ENCODE data around the gene FAM204A.

FAM204A gene

DNA sequence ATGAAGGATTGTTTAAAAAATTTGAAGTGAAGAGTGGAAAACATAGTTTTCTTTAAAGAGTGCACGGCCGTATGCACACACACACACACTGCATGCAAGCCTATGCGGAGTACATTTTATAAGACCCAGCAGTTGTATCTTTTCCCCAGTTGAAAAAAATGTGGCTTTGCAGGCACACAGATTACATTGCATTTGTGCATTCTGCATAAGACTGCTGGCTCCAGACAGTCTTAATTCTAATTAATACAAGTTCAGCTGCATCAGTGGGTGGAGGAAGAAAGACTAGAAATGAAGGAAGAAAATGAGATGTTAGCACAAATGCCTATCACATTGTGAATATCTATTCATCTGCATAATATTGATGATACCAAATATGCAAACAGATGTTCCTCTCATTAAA is 79.6 kb downstream of the FAM204A start:
- no peak for TF ChIP-seq POLR2AphosphoS5 (IDR thresholded peaks at IDR 0.05; ENCODE audit: low read depth, low read length)
- TF ChIP-seq SIN3A (IDR thresholded peaks at IDR 0.05; ENCODE audit: borderline replicate concordance, insufficient read depth, low read length): no peak
- TF ChIP-seq, protein P1, sequence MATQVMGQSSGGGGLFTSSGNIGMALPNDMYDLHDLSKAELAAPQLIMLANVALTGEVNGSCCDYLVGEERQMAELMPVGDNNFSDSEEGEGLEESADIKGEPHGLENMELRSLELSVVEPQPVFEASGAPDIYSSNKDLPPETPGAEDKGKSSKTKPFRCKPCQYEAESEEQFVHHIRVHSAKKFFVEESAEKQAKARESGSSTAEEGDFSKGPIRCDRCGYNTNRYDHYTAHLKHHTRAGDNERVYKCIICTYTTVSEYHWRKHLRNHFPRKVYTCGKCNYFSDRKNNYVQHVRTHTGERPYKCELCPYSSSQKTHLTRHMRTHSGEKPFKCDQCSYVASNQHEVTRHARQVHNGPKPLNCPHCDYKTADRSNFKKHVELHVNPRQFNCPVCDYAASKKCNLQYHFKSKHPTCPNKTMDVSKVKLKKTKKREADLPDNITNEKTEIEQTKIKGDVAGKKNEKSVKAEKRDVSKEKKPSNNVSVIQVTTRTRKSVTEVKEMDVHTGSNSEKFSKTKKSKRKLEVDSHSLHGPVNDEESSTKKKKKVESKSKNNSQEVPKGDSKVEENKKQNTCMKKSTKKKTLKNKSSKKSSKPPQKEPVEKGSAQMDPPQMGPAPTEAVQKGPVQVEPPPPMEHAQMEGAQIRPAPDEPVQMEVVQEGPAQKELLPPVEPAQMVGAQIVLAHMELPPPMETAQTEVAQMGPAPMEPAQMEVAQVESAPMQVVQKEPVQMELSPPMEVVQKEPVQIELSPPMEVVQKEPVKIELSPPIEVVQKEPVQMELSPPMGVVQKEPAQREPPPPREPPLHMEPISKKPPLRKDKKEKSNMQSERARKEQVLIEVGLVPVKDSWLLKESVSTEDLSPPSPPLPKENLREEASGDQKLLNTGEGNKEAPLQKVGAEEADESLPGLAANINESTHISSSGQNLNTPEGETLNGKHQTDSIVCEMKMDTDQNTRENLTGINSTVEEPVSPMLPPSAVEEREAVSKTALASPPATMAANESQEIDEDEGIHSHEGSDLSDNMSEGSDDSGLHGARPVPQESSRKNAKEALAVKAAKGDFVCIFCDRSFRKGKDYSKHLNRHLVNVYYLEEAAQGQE (IDR thresholded peaks at IDR 0.05; ENCODE audit: insufficient read depth in 1 of 2, low read depth in 2 of 2, low read length in 2 of 2): no peak

DNA sequence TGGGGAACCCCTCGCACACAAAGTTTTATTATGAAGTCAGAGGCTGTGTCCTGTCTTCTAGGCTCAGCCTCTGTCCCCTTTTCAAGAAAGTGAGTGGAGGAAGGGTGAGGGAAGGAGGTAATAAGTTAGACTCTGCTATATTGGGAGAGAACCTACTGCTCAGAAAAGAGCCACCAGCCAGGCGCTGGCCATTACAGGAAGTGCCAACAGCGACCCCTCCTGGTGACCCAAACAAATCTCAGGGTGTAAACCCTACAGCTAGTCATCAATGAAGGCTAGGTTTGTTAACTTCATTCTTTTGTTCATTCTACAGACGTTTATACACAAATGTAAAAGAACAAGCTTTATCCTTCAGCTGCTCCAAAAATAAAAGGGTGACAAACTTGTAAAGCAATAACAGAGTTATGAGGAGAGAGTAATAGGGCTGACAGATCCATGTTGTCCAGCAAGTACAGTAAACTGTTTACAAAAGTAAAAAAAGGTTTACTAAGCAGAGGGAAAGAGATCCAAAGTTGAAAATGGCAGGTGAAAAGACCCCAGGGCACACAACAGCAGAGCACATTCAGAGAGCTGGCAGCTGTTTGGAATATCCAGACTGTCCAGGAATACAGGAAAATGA is 82.7 kb downstream of the FAM204A start:
- no peak for TF ChIP-seq TAF1 (IDR thresholded peaks at IDR 0.05; ENCODE audit: borderline replicate concordance, insufficient read depth, low read length)
- TF ChIP-seq, protein P1 (IDR thresholded peaks at IDR 0.05; ENCODE audit: insufficient read depth in 1 of 2, low read depth in 2 of 2, low read length in 2 of 2): no peak
- no peak for TF ChIP-seq FOXP2 (optimal IDR thresholded peaks at IDR 0.05; ENCODE audit: borderline replicate concordance, extremely low read depth, extremely low read length, insufficient read depth)
- TF ChIP-seq SIN3A (IDR thresholded peaks at IDR 0.05; ENCODE audit: borderline replicate concordance, insufficient read depth, low read length): no peak
- no peak for TF ChIP-seq POLR2AphosphoS5 (IDR thresholded peaks at IDR 0.05; ENCODE audit: low read depth, low read length)

- TF ChIP-seq, protein P1 (IDR thresholded peaks at IDR 0.05; ENCODE audit: insufficient read depth in 1 of 2, low read depth in 2 of 2, low read length in 2 of 2): no peak
- TF ChIP-seq FOXP2 (optimal IDR thresholded peaks at IDR 0.05; ENCODE audit: borderline replicate concordance, extremely low read depth, extremely low read length, insufficient read depth) (no peak), TAF1 (IDR thresholded peaks at IDR 0.05; ENCODE audit: borderline replicate concordance, insufficient read depth, low read length) (no peak), POLR2AphosphoS5 (IDR thresholded peaks at IDR 0.05; ENCODE audit: low read depth, low read length) (no peak), SIN3A (IDR thresholded peaks at IDR 0.05; ENCODE audit: borderline replicate concordance, insufficient read depth, low read length) (no peak)
These were observed 83.8 kb downstream of the FAM204A start for GRCh38 chr10:118258285-118258684.

DNA sequence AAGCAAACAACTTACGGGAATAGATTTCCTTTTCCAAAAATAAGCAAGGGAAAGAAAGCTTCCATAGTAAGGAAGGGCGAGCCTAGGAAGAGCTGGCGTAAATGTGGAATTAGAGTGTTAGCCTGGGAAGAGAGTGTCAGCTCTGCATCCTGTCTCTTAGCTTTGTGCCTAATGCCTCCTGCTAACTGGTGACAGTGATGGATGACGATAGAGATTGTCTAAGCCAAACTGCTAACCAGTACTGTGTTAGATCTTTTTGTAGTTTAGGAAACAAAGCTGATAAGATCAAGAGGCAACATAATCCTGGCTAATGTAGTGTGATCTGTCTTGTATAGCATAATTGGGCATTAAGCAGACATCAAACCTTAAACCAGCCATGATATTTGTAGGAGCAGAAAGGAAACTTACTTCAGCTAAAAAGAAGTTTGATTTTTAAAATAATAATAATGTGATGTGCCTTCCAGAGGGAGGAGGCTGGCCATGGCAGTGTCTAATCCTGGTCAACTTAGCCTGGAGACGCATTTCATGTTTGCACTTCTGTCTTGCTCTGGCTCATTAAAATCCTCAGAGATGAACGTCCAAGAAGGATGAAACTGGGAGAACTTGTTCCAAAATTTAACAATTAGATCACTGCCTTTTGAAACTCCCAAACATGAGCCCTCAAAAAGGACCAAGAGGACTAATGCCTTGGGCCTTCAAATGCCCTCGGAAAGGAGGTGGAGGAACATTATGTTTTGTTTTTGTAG is 85.1 kb downstream of the FAM204A start:
- TF ChIP-seq SIN3A (IDR thresholded peaks at IDR 0.05; ENCODE audit: borderline replicate concordance, insufficient read depth, low read length): no peak
- TF ChIP-seq POLR2AphosphoS5 (IDR thresholded peaks at IDR 0.05; ENCODE audit: low read depth, low read length): no peak
- TF ChIP-seq TAF1 (IDR thresholded peaks at IDR 0.05; ENCODE audit: borderline replicate concordance, insufficient read depth, low read length): no peak
- TF ChIP-seq, protein P1 (IDR thresholded peaks at IDR 0.05; ENCODE audit: insufficient read depth in 1 of 2, low read depth in 2 of 2, low read length in 2 of 2): no peak
- no peak for TF ChIP-seq FOXP2 (optimal IDR thresholded peaks at IDR 0.05; ENCODE audit: borderline replicate concordance, extremely low read depth, extremely low read length, insufficient read depth)

Data from PFSK-1 (cell line).